ENCODE results near the gene PIK3C2B.

PIK3C2B gene

GRCh38 chr1:204499511-204500468 is 5.2 kb upstream of the PIK3C2B start:
- TF ChIP-seq CTCF (IDR thresholded peaks at IDR 0.05; ENCODE audit: low read depth, low read length, missing control alignments) = no peak
- no peak for DNase-seq (ENCODE audit: extremely low read depth, low read depth)
- H3K4me3 ChIP-seq (replicated peaks; ENCODE audit: low read depth, low read length) = no peak overlapping the region

DNA sequence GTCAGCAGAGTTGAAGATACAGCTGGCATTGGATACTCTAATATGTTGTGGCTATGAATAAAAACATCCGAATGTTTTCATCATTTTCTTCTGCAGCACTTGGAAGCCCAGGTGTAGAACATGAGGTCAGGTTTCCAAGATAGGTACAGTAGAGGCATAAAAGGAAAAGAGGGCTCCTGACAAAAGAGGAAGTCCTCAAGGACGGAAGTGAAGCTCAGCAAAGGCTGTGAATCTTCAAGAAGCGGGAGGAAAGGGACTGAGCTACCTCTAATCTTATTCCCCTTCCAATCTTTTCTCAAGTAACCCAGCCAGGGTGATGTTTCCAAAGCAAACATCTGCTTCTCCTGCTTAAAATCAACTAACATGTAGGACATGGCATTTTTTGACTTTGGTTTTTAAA is 4.4 kb upstream of the PIK3C2B start:
- H3K4me3 ChIP-seq (replicated peaks; ENCODE audit: low read depth, low read length) = no peak overlapping the region
- DNase-seq (ENCODE audit: extremely low read depth, low read depth) = no peak
- no peak for TF ChIP-seq CTCF (IDR thresholded peaks at IDR 0.05; ENCODE audit: low read depth, low read length, missing control alignments)

DNA sequence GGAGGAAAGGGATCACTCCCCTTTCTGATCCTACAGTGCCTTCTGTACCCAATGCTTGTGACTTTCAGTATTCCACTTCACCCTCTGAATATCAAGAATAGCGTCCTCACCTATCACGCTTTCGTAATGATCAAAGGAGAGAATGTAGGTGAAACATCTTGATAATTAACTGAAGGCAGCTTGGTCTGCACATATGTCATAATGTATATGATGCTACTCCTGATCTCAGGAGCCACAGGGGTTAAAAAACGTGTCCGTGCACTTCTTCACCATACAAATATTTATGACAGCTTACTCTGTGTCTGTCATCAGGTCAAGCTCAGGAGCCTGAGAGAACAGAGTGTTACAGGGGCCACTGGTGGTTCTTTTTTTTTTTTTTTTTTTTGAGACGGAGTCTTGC is 1.2 kb upstream of the PIK3C2B start:
- no peak overlapping the region for H3K4me3 ChIP-seq (replicated peaks; ENCODE audit: low read depth, low read length)
- no peak for TF ChIP-seq CTCF (IDR thresholded peaks at IDR 0.05; ENCODE audit: low read depth, low read length, missing control alignments)
- DNase-seq (ENCODE audit: extremely low read depth, low read depth) = no peak

DNA sequence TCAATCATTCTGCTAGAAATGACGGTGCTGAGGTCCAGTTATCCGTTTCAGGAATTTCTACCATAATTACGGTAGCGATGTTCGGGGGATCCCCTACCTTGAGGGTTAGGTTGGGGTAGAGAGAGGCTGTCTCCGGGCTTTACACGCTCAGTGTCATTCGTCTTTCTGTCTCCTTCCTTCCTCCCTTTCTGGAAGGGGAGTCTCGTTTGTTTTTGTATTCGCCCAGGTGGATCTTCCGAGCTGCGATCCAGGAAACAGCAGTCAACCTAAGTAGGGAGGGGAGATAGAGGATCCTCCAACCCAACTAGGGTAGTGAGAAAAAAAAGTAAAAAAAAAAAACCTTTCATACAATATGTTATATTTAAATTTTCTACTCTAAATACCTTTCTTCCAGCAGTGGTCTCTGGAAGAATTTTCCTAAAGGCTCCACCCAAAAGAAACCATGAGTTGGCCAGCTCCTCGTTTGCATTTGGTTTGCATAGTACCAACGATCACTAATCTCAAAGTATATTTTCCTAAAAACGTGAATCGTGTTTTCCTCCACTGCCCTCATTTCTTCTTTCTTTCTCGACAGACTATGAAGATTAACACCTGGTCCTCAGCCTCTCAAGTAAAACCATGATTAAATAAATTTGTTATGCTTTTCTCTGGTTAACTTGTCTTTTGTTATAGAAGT is 611 bp upstream of the PIK3C2B start:
- TF ChIP-seq CTCF (IDR thresholded peaks at IDR 0.05; ENCODE audit: low read depth, low read length, missing control alignments) = no peak
- H3K4me3 ChIP-seq (replicated peaks; ENCODE audit: low read depth, low read length) = peak overlapping the region; percentile 78
- no peak for DNase-seq (ENCODE audit: extremely low read depth, low read depth)

- TF ChIP-seq CTCF (IDR thresholded peaks at IDR 0.05; ENCODE audit: low read depth, low read length, missing control alignments) = no peak
- no peak for DNase-seq (ENCODE audit: extremely low read depth, low read depth)
- peak overlapping the region; percentile 78 for H3K4me3 ChIP-seq (replicated peaks; ENCODE audit: low read depth, low read length)
Measured at GRCh38 chr1:204493984-204494280, 673 bp downstream of the PIK3C2B start.

DNA sequence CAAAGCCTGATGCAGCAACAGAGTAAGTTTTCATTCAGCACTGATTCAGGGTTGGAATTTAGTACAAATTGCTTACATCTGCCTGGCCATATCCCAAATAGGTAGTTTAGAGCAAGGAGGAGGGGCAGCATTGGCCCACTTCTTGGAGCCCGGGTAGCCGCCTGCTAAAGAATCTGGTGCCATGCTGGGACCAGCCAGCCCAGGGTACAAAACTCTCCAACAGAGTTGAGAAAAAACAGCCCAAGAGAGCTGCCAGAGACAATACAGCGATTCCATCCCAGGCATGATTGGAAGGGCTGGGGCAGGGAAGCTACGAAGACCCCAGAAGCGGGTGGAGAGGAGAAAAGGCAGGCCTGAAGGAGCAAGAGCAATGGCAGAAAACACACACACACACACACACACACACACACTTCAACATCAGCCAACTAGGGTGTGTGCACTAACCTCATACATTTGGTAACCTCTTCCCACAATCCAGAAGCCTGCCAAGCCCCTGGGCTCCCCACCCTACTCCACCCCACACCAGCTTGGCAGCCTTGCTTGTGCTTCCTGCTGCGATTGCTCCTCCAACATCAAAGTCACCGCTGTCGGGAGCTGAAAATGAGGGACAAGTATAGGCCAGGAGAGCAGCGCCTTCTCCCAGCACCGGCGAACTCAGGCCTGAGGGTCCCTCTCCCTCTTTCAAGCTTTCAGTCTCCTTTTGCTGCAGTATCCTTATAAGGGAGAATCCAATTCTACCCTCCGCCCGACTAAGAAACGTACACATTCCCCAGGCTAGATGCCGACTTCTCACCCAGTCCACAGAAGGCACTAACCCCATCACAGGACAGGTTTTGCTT is 1.2 kb downstream of the PIK3C2B start:
- peak overlapping the region; percentile 78 for H3K4me3 ChIP-seq (replicated peaks; ENCODE audit: low read depth, low read length)
- no peak for DNase-seq (ENCODE audit: extremely low read depth, low read depth)
- TF ChIP-seq CTCF (IDR thresholded peaks at IDR 0.05; ENCODE audit: low read depth, low read length, missing control alignments) = no peak
